PC-9 (cell line): ENCODE measurements around the gene MPPED2. TPM values are rescaled to one million over a fixed set of nuclear protein-coding genes. Genes with fewer than 3 reads are reported as not detected.

Experiments
- BruUV-seq: library from RNA; stranded (reverse); fragments of 400-500 nt; replicated peaks from 2 replicates; lab custom pipeline; 2021; lab: Mats Ljungman, UMichigan
- CTCF ChIA-PET: fragments of 300-600 bp; sonication (Branson Sonifier 250); formaldehyde crosslinking; loops from one replicate; lab custom pipeline; 2022; ENCODE audit warnings: antibody characterized with exemption; lab: Charles Lee
- POLR2A ChIA-PET: fragments of 300-600 bp; sonication (Branson Sonifier 250); formaldehyde crosslinking; loops from one replicate; lab custom pipeline; 2022; ENCODE audit warnings: antibody characterized with exemption; ENCODE audit not compliant: unreplicated experiment; lab: Charles Lee
- DNase-seq, 2 experiments: peaks; one replicate each; pipeline versions ENCODE4 v3.0.0 to v3.0.0-alpha.2; 2015 to 2022; ENCODE audit warnings: mixed read lengths in 1 of 2
- H2AFZ ChIP-seq: fragments of 200-600 bp; sonication (generic); 2 replicates; pipeline ENCODE4 v1.8.1; 2017; ENCODE audit warnings: antibody characterized with exemption
- H3F3A ChIP-seq: fragments of 200-600 bp; sonication (generic); 2 replicates; pipeline ENCODE4 v1.8.1; 2017; ENCODE audit warnings: antibody characterized with exemption, mild to moderate bottlenecking, low read depth; ENCODE audit not compliant: insufficient read depth
- H3K27ac ChIP-seq: fragments of 200-600 bp; sonication (generic); 2 replicates; pipeline ENCODE4 v1.6.1; 2016; ENCODE audit warnings: mixed run types
- H3K27me3 ChIP-seq: fragments of 200-600 bp; sonication (generic); 2 replicates; pipeline ENCODE4 v1.6.1; 2016; ENCODE audit warnings: low read depth, mixed run types; ENCODE audit not compliant: insufficient read depth
- H3K36me3 ChIP-seq: fragments of 200-600 bp; sonication (generic); 2 replicates; pipeline ENCODE4 v1.6.1; 2016; ENCODE audit warnings: low read depth, mixed run types
- H3K4me1 ChIP-seq: fragments of 200-600 bp; sonication (generic); replicated peaks from 2 replicates; pipeline ENCODE4 v1.6.1; 2016; ENCODE audit warnings: mixed run types; ENCODE audit not compliant: insufficient read depth
- H3K4me2 ChIP-seq: fragments of 200-600 bp; sonication (generic); 2 replicates; pipeline ENCODE4 v1.6.1; 2017; ENCODE audit warnings: mixed run types
- H3K4me3 ChIP-seq: fragments of 200-600 bp; sonication (generic); 2 replicates; pipeline ENCODE4 v1.6.1; 2016; ENCODE audit warnings: mixed run types
- H3K79me2 ChIP-seq: fragments of 200-600 bp; sonication (generic); 2 replicates; pipeline ENCODE4 v1.6.1; 2017; ENCODE audit warnings: low read depth, mixed run types
- H3K9me2 ChIP-seq: fragments of 200-600 bp; sonication (generic); 2 replicates; pipeline ENCODE4 v1.8.1; 2017; ENCODE audit warnings: mild to moderate bottlenecking; ENCODE audit not compliant: insufficient read depth
- H3K9me3 ChIP-seq: fragments of 200-600 bp; sonication (generic); 2 replicates; pipeline ENCODE4 v1.8.1; 2016; ENCODE audit warnings: low read depth; ENCODE audit not compliant: insufficient read depth
- H4K20me1 ChIP-seq: fragments of 200-600 bp; sonication (generic); 2 replicates; pipeline ENCODE4 v1.8.1; 2017; ENCODE audit not compliant: insufficient read depth
- CTCF ChIP-seq: fragments of 200-600 bp; sonication (generic); conservative IDR thresholded peaks from 2 replicates; pipeline ENCODE4 v1.6.1; 2017; ENCODE audit warnings: mixed run types, antibody characterized with exemption, mild to moderate bottlenecking, moderate library complexity
- EZH2 ChIP-seq: fragments of 200-600 bp; sonication (generic); IDR thresholded peaks from 2 replicates; pipeline ENCODE4 v1.8.0; 2017; ENCODE audit warnings: antibody characterized with exemption, low read depth
- intact Hi-C: fragments of 100-400 bp; cut with micrococcal nuclease; formaldehyde crosslinking; loops from one replicate; pipeline ENCODE4 v1.10.0; 2022; ENCODE audit not compliant: unreplicated experiment
- total RNA-seq: library from RNA; stranded (reverse); gene quantifications from 2 replicates; pipeline ENCODE4 v1.2.3, GENCODE V29; 2021

MPPED2 gene
- total RNA-seq, 1 experiment from 2014 or later: not detected

- H3K4me1 ChIP-seq: no peaks in the 10 kb centered on the region
- no peaks in the 10 kb centered on the region for H3K79me2 ChIP-seq
- BruUV-seq: no TSS peak
- H3K27ac ChIP-seq: no peak overlapping the region
- no peak overlapping the region for H2AFZ ChIP-seq
- peaks cover 69% of the 10 kb centered on the region for H3K27me3 ChIP-seq
- intact Hi-C loops: no loop called here
- no peaks in the 10 kb centered on the region for H4K20me1 ChIP-seq
- ChIA-PET POLR2A (no interaction called here), CTCF (no interaction called here)
- H3K4me3 ChIP-seq: no peak overlapping the region
- TF ChIP-seq CTCF (no peak), EZH2 (no peak)
- no peaks in the 10 kb centered on the region for H3K9me3 ChIP-seq
- no peaks in the 10 kb centered on the region for H3K9me2 ChIP-seq
- no peaks in the 10 kb centered on the region for H3F3A ChIP-seq
- no peak for DNase-seq
- no peak overlapping the region for H3K4me2 ChIP-seq
- no peaks in the 10 kb centered on the region for H3K36me3 ChIP-seq
Observed at GRCh38 chr11:30420233-30420787, 165.8 kb downstream of the MPPED2 start.

- POLR2A ChIA-PET: no interaction called here
- Histone ChIP-seq H3K27me3 (peaks cover 88% of the 10 kb centered on the region), H2AFZ (no peak overlapping the region)
Observed at GRCh38 chr11:30414806-30415205, 171.3 kb downstream of the MPPED2 start.

GRCh38 chr11:30414244-30414643, 171.9 kb downstream of the MPPED2 start:
- Histone ChIP-seq H3K27ac (no peak overlapping the region), H3F3A (no peaks in the 10 kb centered on the region), H3K9me3 (no peaks in the 10 kb centered on the region), H3K4me3 (no peak overlapping the region), H3K36me3 (no peaks in the 10 kb centered on the region), H3K27me3 (peaks cover 90% of the 10 kb centered on the region), H3K9me2 (no peaks in the 10 kb centered on the region), H3K4me1 (no peaks in the 10 kb centered on the region), H3K4me2 (no peak overlapping the region), H3K79me2 (no peaks in the 10 kb centered on the region), H4K20me1 (no peaks in the 10 kb centered on the region), H2AFZ (no peak overlapping the region)
- BruUV-seq: no TSS peak
- intact Hi-C loops: no loop called here
- CTCF ChIA-PET: no interaction called here
- no peak for DNase-seq
- POLR2A ChIA-PET: no interaction called here
- TF ChIP-seq EZH2: no peak

More at GRCh38 chr11:30414806-30415205, 171.3 kb downstream of the MPPED2 start:
- DNase-seq: no peak
- Histone ChIP-seq H3K9me2 (no peaks in the 10 kb centered on the region), H4K20me1 (no peaks in the 10 kb centered on the region), H3K4me1 (no peaks in the 10 kb centered on the region), H3K4me2 (no peak overlapping the region), H3K36me3 (no peaks in the 10 kb centered on the region), H3F3A (no peaks in the 10 kb centered on the region), H3K9me3 (no peaks in the 10 kb centered on the region), H3K79me2 (no peaks in the 10 kb centered on the region), H3K4me3 (no peak overlapping the region), H3K27ac (no peak overlapping the region)
- intact Hi-C loops: no loop called here
- no TSS peak for BruUV-seq
- CTCF ChIA-PET: no interaction called here
- TF ChIP-seq CTCF: no peak
- TF ChIP-seq EZH2: 0 out of 2 replicates have a peak, but pooled peaks have one; percentile 55

- no peak overlapping the region for H3K4me2 ChIP-seq
- no peaks in the 10 kb centered on the region for H3K36me3 ChIP-seq
- no peak for DNase-seq
- TF ChIP-seq EZH2: no peak
- no peak for TF ChIP-seq CTCF
- no peaks in the 10 kb centered on the region for H3K9me3 ChIP-seq
- no peaks in the 10 kb centered on the region for H4K20me1 ChIP-seq
- H3K4me3 ChIP-seq: no peak overlapping the region
- ChIA-PET CTCF (no interaction called here), POLR2A (no interaction called here)
- no peak overlapping the region for H2AFZ ChIP-seq
- H3K79me2 ChIP-seq: no peaks in the 10 kb centered on the region
- intact Hi-C loops: no loop called here
- H3K27ac ChIP-seq: no peak overlapping the region
- H3F3A ChIP-seq: no peaks in the 10 kb centered on the region
- peaks cover 89% of the 10 kb centered on the region for H3K27me3 ChIP-seq
- BruUV-seq: no TSS peak
- no peaks in the 10 kb centered on the region for H3K9me2 ChIP-seq
- no peaks in the 10 kb centered on the region for H3K4me1 ChIP-seq
Observed at GRCh38 chr11:30412509-30412908, 173.6 kb downstream of the MPPED2 start.
